Mucosa of gallbladder (tissue), 1 donor: ENCODE results near the gene GHITM. TPM values are rescaled to one million over a fixed set of nuclear protein-coding genes. Genes with fewer than 3 reads are reported as not detected.

Experiments used
- DNase-seq: peaks from one replicate; pipeline ENCODE4 v3.0.0-alpha.2; 2020; ENCODE audit warnings: low spot score
- total RNA-seq: library from RNA; stranded (reverse); gene quantifications from one replicate; pipeline ENCODE4 v1.2.1, GENCODE V29; 2021
- donor health status: DM: no; HTN: no; CAD: no.

Gene GHITM
- total RNA-seq, 1 donor from 2014 or later, result 129 TPM

DNA sequence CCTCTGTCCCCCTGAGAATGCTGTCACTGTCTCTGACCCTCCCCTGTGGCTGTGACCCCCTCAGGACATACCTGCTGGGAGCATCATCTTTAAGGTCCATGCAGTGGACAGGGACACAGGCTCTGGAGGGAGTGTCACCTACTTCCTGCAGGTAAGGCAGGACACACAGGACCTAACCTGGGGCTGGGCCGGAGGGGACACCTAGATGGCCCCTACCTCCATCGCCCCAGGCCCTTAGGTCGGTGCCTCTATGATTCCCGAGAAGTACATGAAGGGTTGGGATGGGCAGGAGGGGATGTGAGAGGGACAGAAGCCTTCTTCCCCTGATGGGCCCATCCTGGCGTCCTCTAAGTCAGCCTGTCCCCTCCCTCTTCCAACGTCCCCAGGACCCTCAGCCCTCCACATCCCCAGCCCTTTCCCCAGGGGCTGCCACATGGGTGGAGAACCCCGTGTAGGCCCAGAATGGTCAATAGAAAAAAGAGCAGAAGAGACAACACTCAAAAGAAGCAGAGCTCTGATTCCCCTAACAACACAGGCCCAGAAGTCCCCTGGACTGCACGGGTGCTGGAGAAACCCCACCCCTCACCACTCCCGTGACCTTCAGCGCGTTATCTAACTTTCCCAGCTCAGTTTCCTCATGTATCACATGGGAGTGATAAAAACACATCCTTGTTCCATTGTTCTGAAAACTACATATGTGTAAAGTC, 61.4 kb downstream of the GHITM start:
- DNase-seq, result peak; percentile 34

DNA sequence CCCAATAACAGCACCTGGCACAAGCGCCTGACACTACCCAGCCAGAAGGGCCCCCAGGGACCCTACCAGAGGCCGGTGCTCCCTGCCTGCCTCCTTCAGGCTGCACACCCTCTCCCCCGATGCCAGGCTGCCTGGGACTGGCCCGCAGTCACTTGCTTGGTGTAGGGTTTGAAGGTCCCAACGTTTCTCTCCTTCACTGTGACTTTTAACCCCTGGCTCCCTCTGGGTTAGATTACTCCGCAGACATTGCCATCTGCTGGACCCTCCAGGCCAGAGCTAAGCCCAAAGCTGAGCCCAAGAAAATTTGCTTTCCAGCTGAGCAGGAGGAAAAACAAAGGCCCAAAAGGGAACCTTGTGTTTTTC, 61.9 kb downstream of the GHITM start:
- no peak for DNase-seq

DNA sequence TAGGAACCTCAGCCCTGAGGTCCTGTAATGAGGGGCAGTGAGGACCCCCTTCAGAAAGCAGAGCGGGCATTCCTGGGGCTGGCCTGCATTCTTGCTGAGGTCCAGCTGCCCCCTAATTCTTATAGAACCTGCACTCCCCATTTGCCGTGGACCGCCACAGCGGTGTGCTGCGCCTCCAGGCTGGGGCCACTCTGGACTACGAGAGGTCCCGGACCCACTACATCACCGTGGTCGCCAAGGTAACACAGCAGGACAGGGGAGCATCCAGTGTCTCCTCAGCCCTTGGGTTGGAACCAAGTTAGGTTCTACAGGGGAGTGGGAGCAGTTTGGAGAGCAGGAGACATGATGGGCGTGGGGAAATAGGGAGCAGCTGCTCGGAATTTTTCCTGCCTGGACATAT, 62.4 kb downstream of the GHITM start:
- DNase-seq, result no peak

DNA sequence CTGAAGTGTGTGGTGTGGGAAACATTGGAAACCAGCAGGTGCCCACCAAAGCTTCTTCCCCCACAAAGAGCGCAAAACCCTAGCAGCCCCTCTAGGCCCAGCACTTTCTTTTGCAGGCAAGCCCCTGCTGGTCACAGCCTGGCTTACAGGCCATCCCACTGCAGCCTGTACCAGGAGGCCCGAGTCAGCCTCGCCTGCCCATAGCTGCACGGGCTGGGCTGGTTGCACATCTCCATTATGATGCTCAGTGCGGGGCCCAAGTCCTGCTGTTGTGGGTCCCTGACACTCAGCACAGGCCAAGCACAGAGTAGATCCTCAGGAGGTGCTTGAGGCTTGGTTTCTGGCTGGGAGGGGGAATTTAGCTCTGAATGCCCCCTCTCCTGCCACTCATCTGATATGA, 63.0 kb downstream of the GHITM start:
- DNase-seq, result no peak

Other genes with a start within 250 kb of the GHITM start
- 0.32 TPM for gene GPR15LG, start 34.3 kb downstream of the GHITM start, total RNA-seq
- gene CDHR1, start 55.0 kb downstream of the GHITM start, total RNA-seq, result 0.66 TPM
- not detected for gene LRIT2, start 86.0 kb downstream of the GHITM start, total RNA-seq
- gene LRIT1, start 102.0 kb downstream of the GHITM start, total RNA-seq, result not detected
- gene RGR, start 105.5 kb downstream of the GHITM start, total RNA-seq, result not detected
- gene CCSER2, start 189.1 kb downstream of the GHITM start, total RNA-seq, result 54.5 TPM